Type B pancreatic cell (in vitro differentiated cells): ENCODE data around the gene SLC7A9. TPM values are rescaled to one million over a fixed set of nuclear protein-coding genes. Genes with fewer than 3 reads are reported as not detected.

Experiments used
- DNase-seq: peaks from one replicate; pipeline ENCODE4 v3.0.0; 2021; ENCODE audit warnings: mixed read lengths; ENCODE audit not compliant: unreplicated experiment; ENCODE audit errors: extremely low spot score
- H3K27ac Mint-ChIP-seq: 2 replicates; pipeline ENCODE4 v1.8.0; 2021; ENCODE audit warnings: mild to moderate bottlenecking, mixed read lengths
- H3K27me3 Mint-ChIP-seq: 2 replicates; pipeline ENCODE4 v1.8.0; 2021; ENCODE audit warnings: mixed read lengths
- H3K36me3 Mint-ChIP-seq: 2 replicates; pipeline ENCODE4 v1.8.0; 2021; ENCODE audit warnings: mixed read lengths
- H3K4me1 Mint-ChIP-seq: one replicate; pipeline ENCODE4 v1.8.0; 2021; ENCODE audit warnings: mixed read lengths; ENCODE audit not compliant: unreplicated experiment
- H3K4me3 Mint-ChIP-seq: 2 replicates; pipeline ENCODE4 v1.8.0; 2021; ENCODE audit warnings: mild to moderate bottlenecking, mixed read lengths
- H3K9me3 Mint-ChIP-seq: 2 replicates; pipeline ENCODE4 v1.8.0; 2021; ENCODE audit warnings: mixed read lengths
- CTCF ChIP-seq: fragments of 200-600 bp; sonication (generic); conservative IDR thresholded peaks from 2 replicates; pipeline ENCODE4 v1.5.0; 2021; ENCODE audit warnings: antibody characterized with exemption, mild to moderate bottlenecking
- total RNA-seq: library from RNA; stranded (reverse); gene quantifications from 2 replicates; pipeline ENCODE4 v1.2.1, GENCODE V29; 2021; ENCODE audit warnings: low replicate concordance

The SLC7A9 gene
- total RNA-seq, 1 donor from 2014 or later: 3.1 TPM

DNA sequence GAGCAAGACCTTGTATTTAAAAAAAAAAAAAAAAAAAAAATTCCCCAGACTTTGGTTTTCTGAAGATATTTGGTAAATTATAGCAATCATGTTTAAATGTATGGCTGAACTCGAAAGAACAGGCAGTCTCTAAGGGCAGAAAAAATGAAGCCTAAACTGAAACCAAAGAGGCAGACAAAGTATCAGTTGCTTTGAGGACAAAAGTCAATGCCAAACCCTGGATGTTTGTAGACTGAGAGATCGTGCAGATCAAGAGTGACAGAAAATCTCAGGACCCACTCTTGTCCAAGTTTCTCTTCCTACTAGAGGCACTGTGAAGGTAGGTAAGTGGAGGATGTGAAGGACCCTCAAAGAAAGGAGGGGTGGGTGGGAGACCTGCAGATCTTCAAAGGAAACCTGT, 11.1 kb upstream of the SLC7A9 start:
- H3K36me3 Mint-ChIP-seq: peaks cover 6% of the 10 kb centered on the region

DNA sequence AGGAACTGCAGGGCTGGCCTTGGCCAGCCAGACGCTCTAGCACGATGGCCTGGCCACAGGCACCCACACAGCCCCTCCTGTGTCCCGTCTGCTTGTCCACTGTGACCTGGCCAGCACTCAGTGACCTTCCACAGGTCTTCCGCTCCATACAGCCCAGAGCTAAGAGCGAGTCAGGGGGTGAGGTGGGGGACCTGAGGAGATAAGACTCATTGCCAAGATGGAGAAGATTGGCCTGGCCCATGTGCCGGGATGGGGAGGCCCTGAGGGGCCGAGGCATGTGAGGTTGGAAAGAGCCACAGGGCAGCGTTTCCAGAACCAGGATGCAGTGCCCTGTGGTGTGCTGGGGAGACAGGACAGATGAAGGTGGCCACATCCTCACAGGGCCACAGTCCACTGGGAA, 10.2 kb upstream of the SLC7A9 start:
- H3K4me3 Mint-ChIP-seq: no peak overlapping the region
- H3K36me3 Mint-ChIP-seq: peaks cover 6% of the 10 kb centered on the region
- no peak for DNase-seq
- no peaks in the 10 kb centered on the region for H3K4me1 Mint-ChIP-seq
- no peaks in the 10 kb centered on the region for H3K27me3 Mint-ChIP-seq
- no peak overlapping the region for H3K27ac Mint-ChIP-seq
- no peak for TF ChIP-seq CTCF
- H3K9me3 Mint-ChIP-seq: no peaks in the 10 kb centered on the region

More for the DNA sequence above, 11.1 kb upstream of the SLC7A9 start:
- no peaks in the 10 kb centered on the region for H3K27me3 Mint-ChIP-seq
- no peaks in the 10 kb centered on the region for H3K4me1 Mint-ChIP-seq
- H3K4me3 Mint-ChIP-seq: no peak overlapping the region
- H3K27ac Mint-ChIP-seq: no peak overlapping the region
- no peak for TF ChIP-seq CTCF
- no peak for DNase-seq
- no peaks in the 10 kb centered on the region for H3K9me3 Mint-ChIP-seq

GRCh38 chr19:32878988-32879387, 9.4 kb upstream of the SLC7A9 start:
- no peak for TF ChIP-seq CTCF
- Mint-ChIP-seq H3K9me3 (no peaks in the 10 kb centered on the region), H3K27me3 (no peaks in the 10 kb centered on the region), H3K36me3 (peaks cover 6% of the 10 kb centered on the region), H3K4me1 (no peaks in the 10 kb centered on the region), H3K27ac (no peak overlapping the region), H3K4me3 (no peak overlapping the region)
- DNase-seq: no peak

DNA sequence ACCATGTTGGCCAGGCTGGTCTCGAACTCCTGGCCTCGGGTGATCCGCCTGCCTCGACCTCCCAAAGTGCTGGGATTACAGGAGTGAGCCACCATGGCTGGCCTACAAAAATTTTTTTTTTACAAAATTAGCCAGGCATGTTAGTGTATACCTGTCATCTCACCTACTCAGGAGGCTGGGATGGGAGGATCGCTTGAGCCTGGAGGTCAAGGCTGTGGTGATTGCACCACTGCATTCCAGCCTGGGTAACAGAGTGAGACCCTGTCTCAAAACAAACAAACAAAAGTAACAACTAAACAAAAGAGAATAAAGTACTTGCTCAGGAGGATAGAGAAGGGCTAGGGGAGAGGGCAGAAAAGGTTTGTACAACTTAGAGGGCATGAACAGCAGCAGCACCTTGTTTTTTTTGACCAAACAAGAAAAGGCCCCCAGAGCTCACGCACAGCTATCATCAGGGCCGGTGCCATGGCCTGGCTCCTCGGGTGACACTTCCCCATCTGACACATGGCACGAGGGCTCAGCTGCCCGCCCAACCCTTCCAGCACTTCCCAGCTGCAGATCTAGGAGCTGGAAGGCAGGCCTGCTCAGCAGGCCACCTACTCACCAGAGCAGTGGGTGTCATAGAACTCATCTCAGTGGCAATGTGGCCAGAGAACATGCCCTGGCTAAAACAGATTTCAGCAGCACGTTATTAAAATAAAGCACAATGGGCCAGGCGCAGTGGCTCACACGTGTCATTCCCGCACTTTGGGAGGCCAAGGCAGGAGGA, 8.6 kb upstream of the SLC7A9 start:
- no peaks in the 10 kb centered on the region for H3K27me3 Mint-ChIP-seq

GRCh38 chr19:32877323-32877912, 7.9 kb upstream of the SLC7A9 start:
- TF ChIP-seq CTCF: no peak

More for the DNA sequence above, 8.6 kb upstream of the SLC7A9 start:
- Mint-ChIP-seq H3K36me3 (peaks cover 6% of the 10 kb centered on the region), H3K9me3 (no peaks in the 10 kb centered on the region), H3K27ac (no peak overlapping the region), H3K4me3 (no peak overlapping the region), H3K4me1 (no peaks in the 10 kb centered on the region)
- no peak for TF ChIP-seq CTCF
- peak; percentile 27 for DNase-seq

More at GRCh38 chr19:32877323-32877912, 7.9 kb upstream of the SLC7A9 start:
- no peak overlapping the region for H3K27ac Mint-ChIP-seq
- DNase-seq: peak; percentile 37
- no peaks in the 10 kb centered on the region for H3K27me3 Mint-ChIP-seq
- no peak overlapping the region for H3K4me3 Mint-ChIP-seq
- H3K36me3 Mint-ChIP-seq: peaks cover 6% of the 10 kb centered on the region
- H3K4me1 Mint-ChIP-seq: no peaks in the 10 kb centered on the region
- no peaks in the 10 kb centered on the region for H3K9me3 Mint-ChIP-seq
